HUDEP-2 (cell line): ENCODE measurements around the gene EXOSC10.
"Not testable (repeated sequence)": the region's sequence is repeated elsewhere in the genome, so short reads cannot be mapped to it uniquely, and the experiment has no call there.

ENCODE experiments used
- DNase-seq, 76 experiments: peaks; one replicate each; lab custom pipeline; 2025; ENCODE audit not compliant: unreplicated experiment in 76 of 76; lab: John Stamatoyannopoulos, UW

The EXOSC10 gene

GRCh38 chr1:11045428-11046269 lies 54.0 kb downstream of the EXOSC10 start:
- no peak for DNase-seq

- no peak for DNase-seq
These were observed 54.7 kb downstream of the EXOSC10 start for GRCh38 chr1:11044849-11045427.

GRCh38 chr1:11044086-11044848 lies 55.4 kb downstream of the EXOSC10 start:
- DNase-seq = no peak

GRCh38 chr1:11042995-11043874 lies 56.4 kb downstream of the EXOSC10 start:
- DNase-seq = no peak

GRCh38 chr1:11042065-11042464 lies 57.6 kb downstream of the EXOSC10 start:
- DNase-seq = no peak

- DNase-seq = no peak
These were observed 58.6 kb downstream of the EXOSC10 start for GRCh38 chr1:11041048-11041447.

- DNase-seq = not testable (repeated sequence)
These were observed 59.6 kb downstream of the EXOSC10 start for GRCh38 chr1:11040105-11040429.

- DNase-seq = no peak
These were observed 60.1 kb downstream of the EXOSC10 start for GRCh38 chr1:11039351-11040104.

GRCh38 chr1:11037740-11038182 lies 61.9 kb downstream of the EXOSC10 start:
- peak in 70 of 76 experiments; percentile 8 to 82 (median 61) for DNase-seq

GRCh38 chr1:11037019-11037739 lies 62.5 kb downstream of the EXOSC10 start:
- not testable (repeated sequence) for DNase-seq

GRCh38 chr1:11031624-11032262 lies 67.9 kb downstream of the EXOSC10 start:
- DNase-seq = no peak

GRCh38 chr1:11030865-11031264 lies 68.8 kb downstream of the EXOSC10 start:
- no peak for DNase-seq

- no peak for DNase-seq
These were observed 71.7 kb downstream of the EXOSC10 start for GRCh38 chr1:11028018-11028417.

GRCh38 chr1:11027316-11027715 lies 72.4 kb downstream of the EXOSC10 start:
- no peak for DNase-seq

- no peak for DNase-seq
These were observed 72.8 kb downstream of the EXOSC10 start for GRCh38 chr1:11026903-11027302.

- DNase-seq = no peak
These were observed 73.6 kb downstream of the EXOSC10 start for GRCh38 chr1:11026052-11026451.

GRCh38 chr1:11025618-11026017 lies 74.1 kb downstream of the EXOSC10 start:
- DNase-seq = no peak

GRCh38 chr1:11024874-11025203 lies 74.8 kb downstream of the EXOSC10 start:
- DNase-seq = no peak
